OCI-LY1 (cell line): Measurements from ENCODE around the gene DBNL.

ENCODE experiments used
- CTCF ChIP-seq: fragments of 200-600 bp; sonication (generic), shearing (Covaris generic); IDR thresholded peaks from 2 replicates; pipeline ENCODE4 v1.5.1; 2017; ENCODE audit warnings: mild to moderate bottlenecking, antibody characterized with exemption, low read length, moderate library complexity, mixed read lengths
- EZH2 ChIP-seq: fragments of 200-600 bp; sonication (generic), shearing (Covaris generic); IDR thresholded peaks from 2 replicates; pipeline ENCODE4 v1.8.0; 2017; ENCODE audit warnings: borderline replicate concordance, mixed run types, mild to moderate bottlenecking, antibody characterized with exemption, low read length, moderate library complexity, mixed read lengths

GRCh38 chr7:44044315-44045225 lies at the start of gene DBNL:
- TF ChIP-seq EZH2 (no peak), CTCF (no peak)
